T-helper 1 cell treated with Interleukin-12 subunit alpha and Interleukin-12 subunit beta and Interleukin-4 antibody, amounts not matched to agents 30 μg/mL and 1 μg/mL, for 36 hours (primary cell): Measurements from ENCODE around the gene INTS11.

ENCODE experiments used
- H3K27ac Mint-ChIP-seq: one replicate; pipeline ENCODE4 v1.8.0; 2021; ENCODE audit warnings: mild to moderate bottlenecking, mixed read lengths
- H3K27me3 Mint-ChIP-seq: one replicate; pipeline ENCODE4 v1.8.0; 2021; ENCODE audit warnings: low read depth, mixed read lengths
- H3K36me3 Mint-ChIP-seq: one replicate; pipeline ENCODE4 v1.8.0; 2021; ENCODE audit warnings: low read depth, mixed read lengths
- H3K4me1 Mint-ChIP-seq: one replicate; pipeline ENCODE4 v1.8.0; 2021; ENCODE audit warnings: low read depth, mixed read lengths
- H3K4me3 Mint-ChIP-seq: one replicate; pipeline ENCODE4 v1.8.0; 2021; ENCODE audit warnings: mild to moderate bottlenecking, moderate library complexity, mixed read lengths
- H3K9me3 Mint-ChIP-seq: one replicate; pipeline ENCODE4 v1.8.0; 2021; ENCODE audit warnings: mixed read lengths

Gene INTS11

DNA sequence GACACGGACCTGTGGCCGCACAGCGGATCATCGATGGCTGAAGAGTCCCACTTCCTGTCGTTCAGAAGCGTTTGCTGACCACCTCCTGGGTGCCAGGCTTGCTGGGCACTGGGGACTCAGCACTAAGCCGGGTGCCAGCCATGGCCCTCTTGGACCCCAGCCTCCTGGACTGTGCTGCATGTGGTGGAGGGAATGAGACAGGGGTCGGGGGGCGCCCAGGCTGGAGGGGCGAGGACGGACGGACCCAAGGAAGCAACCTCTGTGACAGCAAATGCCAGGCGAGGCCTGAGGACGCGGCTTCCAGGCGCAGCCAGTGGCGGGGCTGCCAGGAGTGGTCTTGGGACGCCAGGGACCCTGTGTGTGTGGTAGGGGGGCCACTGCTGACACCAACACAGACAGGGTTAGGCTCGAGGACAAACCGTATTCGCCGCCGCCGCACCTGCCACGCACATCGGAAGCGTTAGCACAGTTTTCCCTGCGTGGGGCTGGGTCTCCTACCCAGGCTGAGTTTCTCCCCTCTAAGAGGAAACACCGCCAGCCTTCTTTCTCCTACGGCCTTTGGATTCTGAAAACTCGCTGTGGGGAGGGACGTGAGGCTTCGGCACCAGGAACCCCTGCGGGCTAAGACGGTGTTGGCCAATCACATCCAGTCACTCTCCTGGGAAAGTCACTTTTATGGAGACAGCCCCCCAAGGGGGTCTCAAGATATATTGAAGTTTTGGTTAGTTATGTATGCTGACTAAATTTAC lies 36.9 kb upstream of the INTS11 start:
- no peak overlapping the region for H3K4me3 Mint-ChIP-seq
- H3K27ac Mint-ChIP-seq: no peak overlapping the region
- peaks cover 6% of the 10 kb centered on the region for H3K4me1 Mint-ChIP-seq
- H3K9me3 Mint-ChIP-seq: no peaks in the 10 kb centered on the region
- H3K27me3 Mint-ChIP-seq: peaks cover 10% of the 10 kb centered on the region
- no peaks in the 10 kb centered on the region for H3K36me3 Mint-ChIP-seq

DNA sequence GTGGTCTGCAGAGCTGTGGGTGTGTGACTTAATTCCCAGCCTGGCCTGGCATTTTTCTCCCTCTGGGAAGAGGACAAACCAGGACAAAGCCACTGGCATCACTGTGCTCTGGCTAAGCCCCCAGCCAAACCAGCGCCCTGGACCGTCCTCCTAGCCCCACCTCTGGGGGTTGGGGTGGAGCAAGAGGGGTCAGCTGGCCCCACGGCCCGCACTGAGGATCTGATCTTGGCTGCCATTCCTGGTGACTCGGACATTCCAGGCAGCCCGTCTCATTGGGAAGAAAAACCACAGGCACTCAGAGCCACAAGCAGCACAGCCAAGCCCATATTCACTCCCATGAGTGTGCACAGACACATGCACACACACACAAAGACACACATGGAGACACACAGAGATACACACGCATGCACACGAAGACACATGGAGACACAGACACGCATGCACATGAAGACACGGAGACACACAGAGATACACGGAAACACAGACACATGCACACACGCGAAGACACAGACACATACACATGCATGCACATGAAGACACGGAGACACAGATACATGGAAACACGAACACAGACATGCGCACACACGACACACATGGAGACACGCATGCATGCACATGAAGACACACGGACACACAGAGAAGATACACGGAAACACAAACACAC lies 36.2 kb upstream of the INTS11 start:
- no peaks in the 10 kb centered on the region for H3K9me3 Mint-ChIP-seq
- no peaks in the 10 kb centered on the region for H3K36me3 Mint-ChIP-seq
- H3K27ac Mint-ChIP-seq: no peak overlapping the region
- peaks cover 6% of the 10 kb centered on the region for H3K4me1 Mint-ChIP-seq
- no peak overlapping the region for H3K4me3 Mint-ChIP-seq
- H3K27me3 Mint-ChIP-seq: peaks cover 10% of the 10 kb centered on the region

DNA sequence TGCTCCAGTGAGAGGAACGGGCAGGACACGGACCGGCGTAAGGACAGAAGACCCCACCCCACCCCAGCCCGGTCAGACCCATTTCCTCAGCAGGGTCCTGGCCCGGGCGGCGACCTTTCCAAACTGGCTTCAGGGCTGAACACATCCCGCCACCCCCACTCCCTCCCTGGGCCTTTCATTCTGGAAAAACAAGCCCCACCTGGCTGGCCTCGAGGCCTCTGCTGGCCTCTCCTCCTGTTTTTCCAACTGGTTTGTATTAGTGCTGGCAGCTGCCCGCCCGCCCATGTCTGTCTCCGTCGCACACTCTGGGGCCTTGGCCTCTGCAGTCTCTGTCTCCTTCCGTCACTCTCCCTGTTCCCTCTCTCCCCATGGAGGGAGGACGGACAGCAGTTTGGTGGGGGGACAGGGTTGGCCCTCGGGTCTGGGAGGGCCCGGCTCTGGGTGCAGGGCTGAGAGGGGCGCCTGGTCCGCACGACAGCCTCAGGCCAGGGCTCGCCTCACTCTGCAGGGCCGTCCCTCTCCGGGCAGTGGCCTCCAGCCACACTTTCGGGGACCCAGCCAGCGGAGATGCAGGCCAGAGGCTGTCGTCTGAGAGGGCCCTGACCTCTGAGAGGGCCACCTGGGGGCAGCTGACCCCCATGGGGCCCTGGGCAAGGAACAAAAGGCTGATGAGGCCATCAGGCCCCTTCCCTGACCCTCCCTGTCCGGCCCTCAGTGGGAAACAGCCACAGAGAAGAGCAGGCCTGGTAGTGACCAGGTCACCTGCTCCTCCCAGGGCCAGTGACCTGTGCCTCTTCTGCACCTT lies 35.4 kb upstream of the INTS11 start:
- no peaks in the 10 kb centered on the region for H3K9me3 Mint-ChIP-seq
- H3K27me3 Mint-ChIP-seq: peaks cover 10% of the 10 kb centered on the region
- peaks cover 6% of the 10 kb centered on the region for H3K4me1 Mint-ChIP-seq
- H3K4me3 Mint-ChIP-seq: no peak overlapping the region
- peak overlapping the region; percentile 15 for H3K27ac Mint-ChIP-seq
- no peaks in the 10 kb centered on the region for H3K36me3 Mint-ChIP-seq

DNA sequence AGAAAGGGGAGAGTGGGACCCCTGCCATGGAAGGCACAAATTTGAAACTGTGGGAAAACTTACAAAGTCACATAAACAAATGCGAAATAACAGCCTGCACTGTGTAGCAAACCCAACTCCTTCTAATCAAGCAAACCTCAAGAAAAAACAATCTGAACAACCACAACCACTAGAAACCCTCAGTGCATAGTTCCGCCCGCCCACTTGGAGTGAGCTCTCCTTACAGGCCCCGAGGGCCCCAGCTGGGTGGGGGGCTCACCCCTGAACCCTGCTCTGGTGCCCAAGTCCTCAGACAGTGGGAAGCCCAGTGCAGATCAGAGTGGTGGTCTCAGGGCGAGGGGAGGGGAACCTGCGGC lies 34.8 kb upstream of the INTS11 start:
- H3K27me3 Mint-ChIP-seq: peaks cover 12% of the 10 kb centered on the region
- H3K4me3 Mint-ChIP-seq: no peak overlapping the region

DNA sequence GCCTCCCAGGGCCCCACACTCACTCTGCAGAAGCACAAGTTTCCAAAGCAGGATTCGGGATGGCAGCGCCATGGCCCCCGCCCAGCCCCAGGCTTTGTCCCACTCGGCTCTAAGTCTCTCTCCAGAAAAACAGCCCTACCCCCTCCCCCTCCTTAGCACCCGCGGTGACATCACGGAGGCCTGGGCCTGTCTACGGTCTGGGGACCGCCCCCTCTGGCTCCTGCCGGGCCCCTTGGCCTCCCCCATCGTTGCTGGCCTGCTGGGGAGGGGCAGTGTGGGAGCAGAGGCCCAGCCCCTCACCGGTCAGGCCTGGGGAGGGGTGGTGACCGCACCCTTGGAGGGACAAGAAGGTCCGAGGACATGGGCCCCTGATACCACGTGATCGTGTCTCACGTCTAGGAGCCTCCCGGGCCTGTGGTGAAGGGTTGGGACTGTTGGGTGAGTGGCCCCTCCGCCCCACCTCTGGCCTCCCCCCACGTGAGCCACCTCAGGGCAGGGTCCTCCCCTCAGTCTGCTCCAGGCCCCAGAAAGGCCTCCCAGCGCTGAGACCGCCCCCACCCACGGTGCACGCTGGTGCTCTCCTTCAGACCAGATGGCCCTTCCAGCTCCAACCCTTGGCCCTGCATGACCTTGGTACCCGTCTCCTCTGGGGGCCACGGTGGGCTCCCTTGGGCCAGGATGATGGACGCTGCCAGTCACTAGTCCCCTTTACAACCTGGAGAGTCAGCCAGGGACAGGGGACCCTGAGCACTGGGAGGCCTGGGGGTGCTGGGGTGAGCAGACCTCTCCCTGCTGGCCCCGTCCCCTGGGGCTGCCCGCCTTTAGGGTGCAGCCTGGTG lies 34.2 kb upstream of the INTS11 start, which contains the start of gene MXRA8:
TSS of gene MXRA8 (minus strand) at position 123 of the 839 bp plus-strand sequence. CDS start at position 72, 51 bp downstream.
- Mint-ChIP-seq H3K27ac (no peak within 1 kb of the TSS), H3K27me3 (peaks cover 18% of the 10 kb centered on the region)

More for the DNA sequence above, 34.8 kb upstream of the INTS11 start:
- Mint-ChIP-seq H3K9me3 (no peaks in the 10 kb centered on the region), H3K27ac (no peak overlapping the region), H3K36me3 (no peaks in the 10 kb centered on the region), H3K4me1 (peaks cover 6% of the 10 kb centered on the region)

DNA sequence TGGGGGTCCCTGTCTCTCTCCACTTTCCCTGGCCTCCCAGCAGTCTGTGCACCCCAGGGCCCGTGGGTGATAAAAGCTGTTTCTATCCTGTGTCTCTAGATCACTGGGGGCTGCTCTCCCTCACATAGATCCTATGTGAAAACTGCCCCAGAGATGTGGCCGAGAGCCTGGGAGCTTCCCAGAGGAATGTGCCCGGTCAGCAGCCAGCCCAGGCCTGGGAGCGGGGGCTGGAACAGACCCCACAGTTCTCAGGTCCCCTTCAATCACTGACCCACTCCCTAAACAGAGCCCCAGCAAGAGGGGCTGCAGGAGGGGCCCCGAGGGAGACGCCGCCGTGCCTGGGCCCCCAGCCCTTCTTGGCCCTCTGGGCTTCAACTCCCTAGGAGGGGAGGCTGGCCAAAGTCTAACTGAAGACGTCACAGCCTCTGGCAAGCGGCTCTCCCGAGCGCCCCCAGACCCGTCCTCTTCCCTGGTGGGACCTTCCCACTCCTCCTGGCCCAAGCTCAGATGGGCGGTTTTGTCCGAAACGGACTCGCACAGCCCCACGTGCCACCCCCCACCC lies 33.5 kb upstream of the INTS11 start:
- peaks cover 6% of the 10 kb centered on the region for H3K4me1 Mint-ChIP-seq
- H3K27ac Mint-ChIP-seq: no peak overlapping the region
- peaks cover 24% of the 10 kb centered on the region for H3K27me3 Mint-ChIP-seq
- H3K36me3 Mint-ChIP-seq: no peaks in the 10 kb centered on the region
- H3K4me3 Mint-ChIP-seq: no peak overlapping the region
- no peaks in the 10 kb centered on the region for H3K9me3 Mint-ChIP-seq

More for the DNA sequence above, 34.2 kb upstream of the INTS11 start, which contains the start of gene MXRA8:
- Mint-ChIP-seq H3K4me1 (peaks cover 6% of the 10 kb centered on the region), H3K36me3 (no peaks in the 10 kb centered on the region), H3K4me3 (no peak within 1 kb of the TSS), H3K9me3 (no peaks in the 10 kb centered on the region)

DNA sequence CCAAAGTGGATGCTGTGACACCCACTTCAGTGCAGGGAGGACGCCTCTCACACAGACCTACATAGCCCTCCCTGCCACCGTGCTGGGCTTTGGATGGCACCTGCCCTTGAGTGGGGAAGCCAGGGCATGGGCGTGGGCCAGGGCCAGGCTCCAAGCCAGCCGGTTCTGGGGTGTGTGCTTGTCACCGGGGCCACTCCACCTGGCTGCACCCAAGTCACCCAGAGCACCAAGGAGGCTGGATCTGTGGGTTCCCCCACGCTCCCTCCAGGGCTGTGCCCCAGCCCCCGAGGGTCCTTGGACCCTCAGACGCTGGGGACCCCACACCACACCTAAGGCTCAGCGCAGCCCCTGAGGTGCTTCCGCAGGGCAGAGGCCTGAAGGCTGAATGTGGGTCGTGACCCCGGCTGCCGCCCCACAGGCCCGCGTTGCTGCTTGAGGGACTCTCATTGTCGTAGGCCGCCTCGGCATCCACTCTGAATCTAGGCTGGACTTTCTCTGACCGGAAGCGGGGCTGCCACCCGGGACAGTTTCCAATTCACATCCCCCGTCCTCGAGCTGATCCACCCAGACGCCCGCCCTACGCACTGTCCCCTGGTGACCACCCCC lies 32.4 kb upstream of the INTS11 start:
- H3K36me3 Mint-ChIP-seq: no peaks in the 10 kb centered on the region
- H3K9me3 Mint-ChIP-seq: no peaks in the 10 kb centered on the region
- no peak overlapping the region for H3K4me3 Mint-ChIP-seq
- H3K27ac Mint-ChIP-seq: no peak overlapping the region
- peaks cover 30% of the 10 kb centered on the region for H3K27me3 Mint-ChIP-seq
- peaks cover 11% of the 10 kb centered on the region for H3K4me1 Mint-ChIP-seq

DNA sequence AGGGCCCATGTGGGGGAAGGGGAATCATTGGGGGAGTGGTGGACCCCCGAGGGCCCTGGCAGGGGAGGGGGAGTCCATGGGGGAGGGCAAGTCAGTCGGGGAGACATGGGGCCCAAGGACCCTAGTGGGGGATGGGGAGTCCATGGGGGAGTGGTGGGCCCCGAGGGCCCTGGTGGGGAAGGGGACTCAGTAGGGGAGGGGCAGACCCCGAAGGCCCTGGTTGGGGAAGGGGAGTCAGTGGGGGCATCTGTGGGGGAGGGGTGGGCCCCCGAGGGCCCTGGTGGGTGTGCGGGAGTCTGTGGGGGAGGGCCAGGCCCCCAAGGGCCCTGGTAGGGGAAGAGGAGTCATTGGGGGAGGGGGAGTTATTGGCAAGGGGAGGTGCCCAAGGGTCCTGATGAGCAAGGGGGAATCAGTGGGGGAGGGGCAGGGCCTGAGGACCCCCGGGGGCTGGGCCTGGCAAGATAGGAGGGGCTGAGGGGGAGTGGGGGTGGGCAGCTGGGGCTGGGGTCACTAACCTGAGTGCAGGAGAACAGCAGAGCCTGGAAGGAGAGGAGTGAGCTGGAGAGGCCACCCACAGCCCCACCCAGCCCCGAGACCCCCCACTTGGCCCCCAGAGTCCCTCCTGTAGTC lies 31.8 kb upstream of the INTS11 start:
- peaks cover 28% of the 10 kb centered on the region for H3K27me3 Mint-ChIP-seq
- no peaks in the 10 kb centered on the region for H3K9me3 Mint-ChIP-seq
- H3K4me3 Mint-ChIP-seq: no peak overlapping the region
- H3K4me1 Mint-ChIP-seq: peaks cover 11% of the 10 kb centered on the region
- no peak overlapping the region for H3K27ac Mint-ChIP-seq
- H3K36me3 Mint-ChIP-seq: no peaks in the 10 kb centered on the region

DNA sequence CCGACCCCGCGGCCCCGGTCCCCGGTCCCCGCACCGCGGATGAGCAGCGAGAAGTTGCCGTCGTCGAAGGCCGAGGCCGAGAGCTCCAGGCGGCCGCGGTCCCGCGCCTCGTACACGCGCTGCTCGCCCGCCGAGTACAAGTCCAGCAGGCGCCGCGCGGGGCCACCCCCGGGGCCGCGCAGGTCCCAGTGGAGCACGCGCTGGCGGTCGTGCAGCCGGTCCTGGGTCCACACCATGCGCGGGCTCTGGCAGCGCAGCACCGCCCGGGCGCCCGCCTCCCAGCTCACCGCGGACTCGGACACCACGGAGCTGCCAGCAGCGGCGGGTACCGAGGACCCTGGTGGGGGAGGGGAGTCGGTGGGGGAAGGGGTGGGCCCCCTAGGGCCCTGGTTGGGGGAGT lies 31.0 kb upstream of the INTS11 start:
- H3K27me3 Mint-ChIP-seq: peaks cover 28% of the 10 kb centered on the region

DNA sequence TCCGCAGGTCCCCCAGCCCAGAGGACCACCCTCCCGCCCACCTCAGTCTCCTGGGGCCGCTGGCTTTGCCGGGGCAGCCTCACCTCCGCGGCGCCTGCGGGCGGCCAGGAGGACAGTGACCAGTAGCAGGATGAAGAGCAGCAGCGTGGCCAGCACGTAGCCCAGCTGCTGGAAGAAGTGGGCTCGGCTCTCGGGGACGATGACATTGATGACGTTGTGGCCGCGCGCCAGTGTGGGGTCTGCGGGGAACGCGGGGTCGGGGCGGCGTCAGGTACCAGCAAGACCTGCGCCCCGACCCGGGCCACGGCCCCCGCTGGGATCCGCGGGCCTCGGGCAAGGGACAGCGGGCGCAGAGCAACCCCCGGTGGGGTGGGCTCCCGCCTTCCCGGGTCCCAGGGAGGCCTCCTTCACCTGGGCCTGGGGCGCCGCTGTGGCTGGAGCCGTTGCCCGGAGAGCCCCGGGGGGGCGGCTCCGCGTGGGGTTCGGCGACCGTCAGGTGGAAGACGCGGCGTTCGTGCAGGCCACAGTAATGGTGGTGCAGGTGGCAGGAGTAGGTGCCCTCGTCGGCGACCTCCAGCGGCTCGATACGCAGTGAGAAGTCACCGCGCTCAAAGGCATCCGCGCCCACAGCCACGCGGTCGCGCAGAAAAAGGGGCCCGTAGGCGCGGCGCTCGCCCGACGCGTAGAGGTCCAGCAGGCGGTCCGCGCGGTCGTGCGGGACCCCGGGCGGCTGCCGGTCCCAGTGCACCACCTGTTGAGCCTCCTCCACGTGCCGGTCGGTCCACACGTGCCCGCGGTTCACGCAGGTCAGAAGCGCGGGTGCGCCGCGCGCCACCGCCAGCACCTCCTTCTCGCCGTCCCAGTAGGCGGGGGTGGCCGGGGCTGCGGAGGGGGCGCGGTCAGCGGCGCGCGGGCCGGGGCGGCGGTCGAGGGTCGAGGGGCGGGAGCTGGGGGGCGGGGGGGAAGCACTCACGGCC lies 30.1 kb upstream of the INTS11 start:
- peaks cover 28% of the 10 kb centered on the region for H3K27me3 Mint-ChIP-seq
- H3K4me1 Mint-ChIP-seq: peaks cover 9% of the 10 kb centered on the region
- no peak overlapping the region for H3K4me3 Mint-ChIP-seq
- no peaks in the 10 kb centered on the region for H3K36me3 Mint-ChIP-seq
- no peak overlapping the region for H3K27ac Mint-ChIP-seq
- no peaks in the 10 kb centered on the region for H3K9me3 Mint-ChIP-seq

More for the DNA sequence above, 31.0 kb upstream of the INTS11 start:
- Mint-ChIP-seq H3K27ac (no peak overlapping the region), H3K36me3 (no peaks in the 10 kb centered on the region), H3K4me3 (no peak overlapping the region), H3K4me1 (peaks cover 9% of the 10 kb centered on the region), H3K9me3 (no peaks in the 10 kb centered on the region)

DNA sequence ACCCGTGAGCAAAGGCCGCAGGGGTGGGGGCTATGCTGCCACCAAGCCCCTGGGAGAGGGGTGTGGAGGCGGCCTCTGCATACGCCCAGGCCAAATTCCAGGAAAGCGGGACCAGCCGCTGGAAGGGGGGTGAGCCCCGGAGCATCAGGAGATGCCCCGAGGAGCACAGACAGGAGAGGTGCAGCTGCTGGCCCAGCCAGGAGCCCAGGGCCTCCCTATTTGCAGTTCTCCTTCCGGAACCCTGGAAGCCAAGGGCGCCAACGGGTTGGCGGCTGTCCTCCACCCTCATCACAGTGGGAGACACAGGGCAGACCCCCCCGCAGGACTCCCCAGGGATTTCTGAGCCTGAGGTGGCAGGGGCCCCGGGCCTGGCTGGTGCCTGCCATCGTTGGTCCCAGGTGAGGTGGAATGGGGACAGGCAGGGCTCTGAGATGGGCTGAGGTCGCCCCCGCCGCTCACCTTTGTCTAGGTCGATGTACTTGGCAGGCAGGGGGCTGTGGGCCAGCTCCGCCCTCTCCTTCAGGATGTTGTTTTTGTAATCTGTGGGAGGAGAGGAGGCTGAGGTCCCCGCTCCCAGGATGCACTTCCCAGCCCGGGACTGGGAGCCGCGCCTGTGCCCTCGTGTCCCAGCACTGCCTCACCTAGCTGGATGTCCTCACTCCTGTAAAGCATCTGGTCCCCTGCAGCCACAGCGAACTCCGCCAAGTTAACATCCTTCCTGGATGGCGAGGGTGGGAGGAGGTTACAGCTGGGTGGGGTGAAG lies 29.1 kb upstream of the INTS11 start:
- Mint-ChIP-seq H3K9me3 (no peaks in the 10 kb centered on the region), H3K4me1 (peaks cover 5% of the 10 kb centered on the region), H3K4me3 (no peak overlapping the region), H3K27ac (no peak overlapping the region), H3K36me3 (no peaks in the 10 kb centered on the region), H3K27me3 (peaks cover 23% of the 10 kb centered on the region)
